Measurements from ENCODE around the gene GCGR.

GRCh38 chr17:81807839-81808238 lies 3.9 kb downstream of the GCGR start:
- TF ChIP-seq CTCF (IDR thresholded peaks at IDR 0.05) (no peak), SMAD4 (CRISPR knock-in tag; IDR thresholded peaks at IDR 0.05) (no peak), IRF2 (CRISPR knock-in tag; IDR thresholded peaks at IDR 0.05; ENCODE audit: borderline replicate concordance, low read depth) (no peak), NR2C2 (CRISPR knock-in tag; IDR thresholded peaks at IDR 0.05) (no peak), PREB (CRISPR knock-in tag; IDR thresholded peaks at IDR 0.05; ENCODE audit: borderline replicate concordance) (no peak), CBFB (CRISPR knock-in tag; IDR thresholded peaks at IDR 0.05; ENCODE audit: low read depth) (no peak), PRDM15 (CRISPR knock-in tag; IDR thresholded peaks at IDR 0.05) (no peak), MAX (CRISPR knock-in tag; IDR thresholded peaks at IDR 0.05) (no peak), USF2 (CRISPR knock-in tag; IDR thresholded peaks at IDR 0.05) (no peak), ATF2 (CRISPR knock-in tag; IDR thresholded peaks at IDR 0.05; ENCODE audit: borderline replicate concordance, low read depth) (no peak), ESRRA (CRISPR knock-in tag; IDR thresholded peaks at IDR 0.05; ENCODE audit: borderline replicate concordance) (no peak), JAZF1 (CRISPR knock-in tag; IDR thresholded peaks at IDR 0.05) (no peak), E2F5 (CRISPR knock-in tag; IDR thresholded peaks at IDR 0.05) (no peak), MYBL2 (CRISPR knock-in tag; IDR thresholded peaks at IDR 0.05) (no peak)

Data from WTC11 (cell line).